Natural killer cell treated with Interleukin-12 subunit alpha and Interleukin-12 subunit beta and Interleukin-15 and Interleukin-18, amount 100 ng/mL, for 72 hours (primary cell): ENCODE data around the gene GZMH. TPM values are rescaled to one million over a fixed set of nuclear protein-coding genes. Genes with fewer than 3 reads are reported as not detected.
"Not testable (repeated sequence)": the region's sequence is repeated elsewhere in the genome, so short reads cannot be mapped to it uniquely, and the experiment has no call there.

Experiments used
- ATAC-seq, 2 donors: fragments of 150-1000 bp; cut with Tn5 transposase in 1 of 2; sonication (Bioruptor Pico), chemical (Tn5 transposase) in 1 of 2; 2 replicates each; pipeline ENCODE4 v1.10.0; 2021
- DNase-seq: peaks from one replicate; pipeline ENCODE4 v3.0.0; 2022; ENCODE audit warnings: low spot score
- H3K27ac Mint-ChIP-seq, 2 donors: 1 replicate in 1 of 2; 2 replicates in 1 of 2; pipeline ENCODE4 v1.8.0; 2022; ENCODE audit warnings: mixed read lengths in 2 of 2, mild to moderate bottlenecking in 1 of 2, moderate library complexity in 1 of 2
- H3K27me3 Mint-ChIP-seq, 2 donors: 1 replicate in 1 of 2; 2 replicates in 1 of 2; pipeline ENCODE4 v1.8.0; 2022; ENCODE audit warnings: mixed read lengths in 2 of 2
- H3K36me3 Mint-ChIP-seq: one replicate; pipeline ENCODE4 v1.8.0; 2022; ENCODE audit warnings: mixed read lengths
- H3K4me1 Mint-ChIP-seq, 2 donors: 1 replicate in 1 of 2; 2 replicates in 1 of 2; pipeline ENCODE4 v1.8.0; 2022; ENCODE audit warnings: low read depth in 2 of 2, mixed read lengths in 2 of 2, mild to moderate bottlenecking in 1 of 2
- H3K4me3 Mint-ChIP-seq: one replicate; pipeline ENCODE4 v1.8.0; 2022; ENCODE audit warnings: mixed read lengths
- H3K9me3 Mint-ChIP-seq: 2 replicates; pipeline ENCODE4 v1.8.0; 2022; ENCODE audit warnings: mixed read lengths
- total RNA-seq, 2 donors: library from RNA; stranded (reverse); gene quantifications; one replicate each; pipeline ENCODE4 v1.2.3, GENCODE V29; 2022

Gene GZMH
- total RNA-seq = 10 to 100 TPM; 20.8 to 37.3 TPM

GRCh38 chr14:24609655-24610344, at the start of gene GZMH:
Gene GZMH, minus strand, starts transcription at chr14:24609685. Its CDS starts 72 bp downstream, at chr14:24609613.
- DNase-seq (no peak), ATAC-seq (peak; percentile 81 to 88)
- Mint-ChIP-seq H3K27me3 (no peaks in the 10 kb centered on the region), H3K9me3 (no peaks in the 10 kb centered on the region), H3K27ac (peak within 1 kb of the TSS; percentile 92 to 97), H3K36me3 (no peaks in the 10 kb centered on the region), H3K4me1 (peaks cover 77 to 88% of the 10 kb centered on the region in 2 donors), H3K4me3 (peak within 1 kb of the TSS; percentile 86)

GRCh38 chr14:24648361-24648760, 38.9 kb upstream of the GZMH start:
- H3K4me3 Mint-ChIP-seq, H3K27me3 Mint-ChIP-seq, H3K9me3 Mint-ChIP-seq, H3K27ac Mint-ChIP-seq, DNase-seq, ATAC-seq: not testable (repeated sequence)
- Mint-ChIP-seq H3K4me1 (peaks cover 25 to 42% of the 10 kb centered on the region in 2 donors), H3K36me3 (peaks cover 26% of the 10 kb centered on the region)

- H3K27me3 Mint-ChIP-seq = no peaks in the 10 kb centered on the region
- peaks cover 36% of the 10 kb centered on the region in 2 donors for H3K4me1 Mint-ChIP-seq
- DNase-seq (no peak), ATAC-seq (no peak)
- H3K36me3 Mint-ChIP-seq = peaks cover 5% of the 10 kb centered on the region
- peak overlapping the region; percentile 4 for H3K4me3 Mint-ChIP-seq
- H3K9me3 Mint-ChIP-seq = peaks cover 3% of the 10 kb centered on the region
- peak overlapping the region; percentile 30 to 41 for H3K27ac Mint-ChIP-seq
These were observed 30.4 kb upstream of the GZMH start for GRCh38 chr14:24639905-24640304.

- Mint-ChIP-seq H3K4me3 (no peak overlapping the region), H3K27ac (peak overlapping the region; percentile 30 to 41), H3K27me3 (no peaks in the 10 kb centered on the region), H3K36me3 (peaks cover 5% of the 10 kb centered on the region), H3K4me1 (peaks cover 36 to 38% of the 10 kb centered on the region in 2 donors), H3K9me3 (peaks cover 3% of the 10 kb centered on the region)
- ATAC-seq (no peak), DNase-seq (no peak)
These were observed 29.8 kb upstream of the GZMH start for GRCh38 chr14:24639270-24639669.

GRCh38 chr14:24634158-24634557, 24.7 kb upstream of the GZMH start, which contains the start of gene GZMB:
Gene GZMB, minus strand, starts transcription at chr14:24634190. Its CDS starts 30 bp downstream, at chr14:24634160.
- Mint-ChIP-seq H3K4me3 (peak within 1 kb of the TSS; percentile 98), H3K27me3 (no peaks in the 10 kb centered on the region), H3K9me3 (peaks cover 3% of the 10 kb centered on the region), H3K36me3 (peaks cover 33% of the 10 kb centered on the region), H3K4me1 (peaks cover 56 to 62% of the 10 kb centered on the region in 2 donors), H3K27ac (peak within 1 kb of the TSS; percentile 99 to 100)
- DNase-seq = peak; percentile 95
- peak; percentile 94 to 96 for ATAC-seq

GRCh38 chr14:24633353-24633752, 23.9 kb upstream of the GZMH start:
- Mint-ChIP-seq H3K27ac (peak overlapping the region; percentile 99 to 100), H3K4me3 (peak overlapping the region; percentile 98), H3K36me3 (peaks cover 33% of the 10 kb centered on the region), H3K27me3 (no peaks in the 10 kb centered on the region), H3K4me1 (peaks cover 60 to 63% of the 10 kb centered on the region in 2 donors), H3K9me3 (peaks cover 3% of the 10 kb centered on the region)
- ATAC-seq (peak in 1 of 2 donors; percentile 37), DNase-seq (no peak)

- H3K27ac Mint-ChIP-seq = peak overlapping the region; percentile 99 to 100
- H3K9me3 Mint-ChIP-seq = peaks cover 3% of the 10 kb centered on the region
- DNase-seq = no peak
These were observed 23.3 kb upstream of the GZMH start for GRCh38 chr14:24632761-24633160.

GRCh38 chr14:24632336-24632735, 22.9 kb upstream of the GZMH start:
- H3K4me1 Mint-ChIP-seq = peaks cover 70% of the 10 kb centered on the region in 2 donors

More at GRCh38 chr14:24632761-24633160, 23.3 kb upstream of the GZMH start:
- no peak for ATAC-seq
- H3K4me3 Mint-ChIP-seq = peak overlapping the region; percentile 98
- peaks cover 66% of the 10 kb centered on the region in 2 donors for H3K4me1 Mint-ChIP-seq
- H3K36me3 Mint-ChIP-seq = peaks cover 33% of the 10 kb centered on the region
- no peaks in the 10 kb centered on the region for H3K27me3 Mint-ChIP-seq

GRCh38 chr14:24631749-24632335, 22.4 kb upstream of the GZMH start:
- ATAC-seq = peak; percentile 41 to 56
- H3K4me1 Mint-ChIP-seq = peaks cover 71 to 73% of the 10 kb centered on the region in 2 donors
- peaks cover 37% of the 10 kb centered on the region for H3K36me3 Mint-ChIP-seq

More at GRCh38 chr14:24632336-24632735, 22.9 kb upstream of the GZMH start:
- H3K27me3 Mint-ChIP-seq = no peaks in the 10 kb centered on the region
- H3K27ac Mint-ChIP-seq = peak overlapping the region; percentile 99 to 100
- no peak for ATAC-seq
- peaks cover 37% of the 10 kb centered on the region for H3K36me3 Mint-ChIP-seq
- peaks cover 3% of the 10 kb centered on the region for H3K9me3 Mint-ChIP-seq
- no peak for DNase-seq
- H3K4me3 Mint-ChIP-seq = peak overlapping the region; percentile 98

GRCh38 chr14:24630872-24631477, 21.5 kb upstream of the GZMH start:
- Mint-ChIP-seq H3K27ac (peak overlapping the region; percentile 99 to 100), H3K36me3 (peaks cover 32% of the 10 kb centered on the region), H3K27me3 (no peaks in the 10 kb centered on the region), H3K4me1 (peaks cover 68 to 72% of the 10 kb centered on the region in 2 donors), H3K9me3 (no peaks in the 10 kb centered on the region), H3K4me3 (peak overlapping the region; percentile 98)
- ATAC-seq (no peak), DNase-seq (no peak)

More at GRCh38 chr14:24631749-24632335, 22.4 kb upstream of the GZMH start:
- H3K27me3 Mint-ChIP-seq = no peaks in the 10 kb centered on the region
- DNase-seq = peak; percentile 73
- H3K27ac Mint-ChIP-seq = peak overlapping the region; percentile 99 to 100
- peaks cover 3% of the 10 kb centered on the region for H3K9me3 Mint-ChIP-seq
- H3K4me3 Mint-ChIP-seq = peak overlapping the region; percentile 98

- H3K27ac Mint-ChIP-seq = peak overlapping the region; percentile 99 to 100
- DNase-seq = no peak
- H3K27me3 Mint-ChIP-seq = no peaks in the 10 kb centered on the region
- no peak for ATAC-seq
- peak overlapping the region; percentile 98 for H3K4me3 Mint-ChIP-seq
- peaks cover 32% of the 10 kb centered on the region for H3K36me3 Mint-ChIP-seq
- no peaks in the 10 kb centered on the region for H3K9me3 Mint-ChIP-seq
- H3K4me1 Mint-ChIP-seq = peaks cover 73 to 76% of the 10 kb centered on the region in 2 donors
These were observed 20.8 kb upstream of the GZMH start for GRCh38 chr14:24630087-24630871.

- DNase-seq (no peak), ATAC-seq (no peak)
- peak overlapping the region; percentile 98 for H3K4me3 Mint-ChIP-seq
- no peaks in the 10 kb centered on the region for H3K27me3 Mint-ChIP-seq
- H3K36me3 Mint-ChIP-seq = peaks cover 32% of the 10 kb centered on the region
- peak overlapping the region; percentile 99 to 100 for H3K27ac Mint-ChIP-seq
- H3K4me1 Mint-ChIP-seq = peaks cover 70 to 73% of the 10 kb centered on the region in 2 donors
- H3K9me3 Mint-ChIP-seq = no peaks in the 10 kb centered on the region
These were observed 20.0 kb upstream of the GZMH start for GRCh38 chr14:24629521-24629920.

- Mint-ChIP-seq H3K27ac (peak overlapping the region; percentile 79 to 80), H3K36me3 (peaks cover 3% of the 10 kb centered on the region), H3K27me3 (no peaks in the 10 kb centered on the region), H3K9me3 (no peaks in the 10 kb centered on the region), H3K4me3 (no peak overlapping the region), H3K4me1 (peaks cover 43 to 54% of the 10 kb centered on the region in 2 donors)
- no peak for ATAC-seq
- DNase-seq = no peak
These were observed 4.3 kb upstream of the GZMH start for GRCh38 chr14:24613747-24614146.
